Breast epithelium (tissue), 3 donors: Measurements from ENCODE around the gene GNAL.

Source experiments
- CTCF ChIP-seq, 3 donors: fragments of 450-650 bp; IDR thresholded peaks; one replicate each; pipeline ENCODE4 v1.5.1; 2016 to 2017; ENCODE audit warnings: antibody characterized with exemption in 3 of 3, mild to moderate bottlenecking in 3 of 3, moderate library complexity in 3 of 3
- POLR2A ChIP-seq: fragments of 450-650 bp; IDR thresholded peaks from one replicate; pipeline ENCODE4 v1.6.1; 2016; ENCODE audit warnings: antibody characterized with exemption, mild to moderate bottlenecking, moderate library complexity

GRCh38 chr18:11762429-11762828 is 73.4 kb downstream of the GNAL start:
- TF ChIP-seq CTCF (IDR thresholded peaks at IDR 0.05) (no peak), POLR2A (no peak)
